ENCODE results near the gene ANAPC2.

DNA sequence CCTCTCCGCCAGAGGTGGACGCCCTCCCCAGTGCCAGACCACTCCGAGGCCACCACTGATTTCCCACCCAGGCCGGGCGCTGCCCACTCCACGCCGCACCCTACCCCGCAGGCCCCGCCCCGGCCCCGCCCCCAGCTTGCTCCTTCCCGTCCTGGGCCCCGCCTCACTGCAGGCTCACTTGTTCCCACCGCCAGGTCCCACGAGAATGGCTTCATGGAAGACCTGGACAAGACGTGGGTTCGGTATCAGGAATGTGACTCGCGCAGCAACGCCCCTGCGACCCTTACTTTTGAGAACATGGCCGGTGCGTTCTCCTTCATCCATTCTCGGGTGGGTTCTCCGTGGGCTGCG, 25.0 kb downstream of the ANAPC2 start:
- TF ChIP-seq POLR2A (IDR thresholded peaks at IDR 0.05; ENCODE audit: low read depth, low read length) = no peak
- no peak for TF ChIP-seq CTCF (conservative IDR thresholded peaks at IDR 0.05; ENCODE audit: low read depth, low read length)
- no peak for TF ChIP-seq MAZ (IDR thresholded peaks at IDR 0.05; ENCODE audit: borderline replicate concordance, low read depth, low read length)
- no peak for TF ChIP-seq MAFK (IDR thresholded peaks at IDR 0.05; ENCODE audit: low read depth, low read length)
- no peak for TF ChIP-seq MXI1 (IDR thresholded peaks at IDR 0.05; ENCODE audit: borderline replicate concordance, low read depth, low read length)
- no peak for TF ChIP-seq USF2 (IDR thresholded peaks at IDR 0.05; ENCODE audit: low read depth, low read length)
- TF ChIP-seq BHLHE40 (IDR thresholded peaks at IDR 0.05; ENCODE audit: low read depth, low read length) = no peak
- no peak for TF ChIP-seq RAD21 (IDR thresholded peaks at IDR 0.05; ENCODE audit: low read length)
- no peak for TF ChIP-seq RFX5 (IDR thresholded peaks at IDR 0.05; ENCODE audit: low read depth, low read length)
- no peak for TF ChIP-seq NFE2L2 (IDR thresholded peaks at IDR 0.05; ENCODE audit: low read depth, low read length)
- no peak for TF ChIP-seq FOS (IDR thresholded peaks at IDR 0.05; ENCODE audit: low read depth, low read length)
- TF ChIP-seq SMC3 (IDR thresholded peaks at IDR 0.05; ENCODE audit: low read depth, low read length) = no peak
- TF ChIP-seq RCOR1 (IDR thresholded peaks at IDR 0.05; ENCODE audit: insufficient replicate concordance, low read length) = no peak
- no peak for TF ChIP-seq CEBPB (IDR thresholded peaks at IDR 0.05; ENCODE audit: low read depth, low read length)
